SU-DHL-6 (cell line): ENCODE data around the gene GGT6.

Experiments
- H2AFZ ChIP-seq: fragments of 200-600 bp; sonication (generic); 2 replicates; pipeline ENCODE4 v1.6.1; 2014; ENCODE audit warnings: low read depth, mild to moderate bottlenecking, moderate library complexity, mixed read lengths, antibody characterized with exemption, low read length; ENCODE audit not compliant: severe bottlenecking
- H3F3A ChIP-seq: fragments of 200-600 bp; shearing (Covaris generic); 2 replicates; pipeline ENCODE4 v1.6.0; 2016; ENCODE audit warnings: antibody characterized with exemption, mild to moderate bottlenecking; ENCODE audit not compliant: insufficient read depth
- H3K27ac ChIP-seq: fragments of 200-600 bp; sonication (generic); 2 replicates; pipeline ENCODE4 v1.5.1; 2016; ENCODE audit warnings: low read depth, mild to moderate bottlenecking, low read length, moderate library complexity, mixed read lengths
- H3K27me3 ChIP-seq: fragments of 200-600 bp; sonication (generic), shearing (Covaris generic); 2 replicates; pipeline ENCODE4 v1.6.0; 2014; ENCODE audit warnings: mild to moderate bottlenecking, low read length
- H3K36me3 ChIP-seq: fragments of 200-600 bp; sonication (generic); 2 replicates; pipeline ENCODE4 v1.6.1; 2014; ENCODE audit warnings: mild to moderate bottlenecking, low read length, mixed read lengths
- H3K4me2 ChIP-seq: fragments of 300-600, 200-600 bp; shearing (Covaris generic), sonication (generic); 2 replicates; pipeline ENCODE4 v1.6.0; 2014; ENCODE audit warnings: low read length, low read depth, mild to moderate bottlenecking; ENCODE audit not compliant: poor library complexity, severe bottlenecking
- H3K4me3 ChIP-seq: fragments of 200-600 bp; sonication (generic); 2 replicates; pipeline ENCODE4 v1.5.1; 2014; ENCODE audit warnings: antibody characterized with exemption, low read length, mild to moderate bottlenecking, mixed read lengths; ENCODE audit not compliant: insufficient read depth, poor library complexity, severe bottlenecking
- H3K79me2 ChIP-seq: fragments of 200-600 bp; sonication (generic); 2 replicates; pipeline ENCODE4 v1.6.1; 2014; ENCODE audit warnings: mild to moderate bottlenecking, low read length, moderate library complexity; ENCODE audit not compliant: insufficient read depth
- H3K9ac ChIP-seq: fragments of 200-600 bp; sonication (generic); 2 replicates; pipeline ENCODE4 v1.7.0; 2014; ENCODE audit warnings: mild to moderate bottlenecking, low read length
- H3K9me2 ChIP-seq: fragments of 200-600 bp; sonication (generic); replicated peaks from 2 replicates; pipeline ENCODE4 v1.6.1; 2014; ENCODE audit warnings: low read length; ENCODE audit not compliant: insufficient read depth
- H3K9me3 ChIP-seq: fragments of 200-600 bp; sonication (generic); 2 replicates; pipeline ENCODE4 v1.6.1; 2014; ENCODE audit warnings: low read length, mixed read lengths; ENCODE audit not compliant: insufficient read depth
- H4K20me1 ChIP-seq: fragments of 200-600 bp; sonication (generic); 2 replicates; pipeline ENCODE4 v1.6.1; 2014; ENCODE audit warnings: low read depth, mild to moderate bottlenecking, antibody characterized with exemption, low read length, moderate library complexity, mixed read lengths
- CTCF ChIP-seq: fragments of 200-600 bp; sonication (generic); IDR thresholded peaks from one replicate; pipeline ENCODE4 v1.5.1; 2017; ENCODE audit warnings: antibody characterized with exemption, mild to moderate bottlenecking, low read length, moderate library complexity; ENCODE audit not compliant: insufficient read depth, poor library complexity, severe bottlenecking
- EZH2phosphoT487 ChIP-seq: fragments of 200-600 bp; sonication (generic), shearing (Covaris generic); conservative IDR thresholded peaks from 2 replicates; pipeline ENCODE4 v1.6.1; 2018; ENCODE audit warnings: mild to moderate bottlenecking, antibody characterized with exemption, low read length, moderate library complexity, mixed read lengths

GGT6 gene

GRCh38 chr17:4553669-4554068 is 6.7 kb downstream of the GGT6 start:
- Histone ChIP-seq H3K9me2 (no peaks in the 10 kb centered on the region), H2AFZ (no peak overlapping the region), H3K4me3 (peak overlapping the region; percentile 87), H3K27me3 (no peaks in the 10 kb centered on the region), H3K9ac (peak overlapping the region; percentile 77), H3K27ac (no peak overlapping the region), H4K20me1 (no peaks in the 10 kb centered on the region), H3K36me3 (no peaks in the 10 kb centered on the region), H3F3A (no peaks in the 10 kb centered on the region), H3K9me3 (no peaks in the 10 kb centered on the region), H3K4me2 (peak overlapping the region; percentile 93), H3K79me2 (peaks cover 22% of the 10 kb centered on the region)
- TF ChIP-seq EZH2phosphoT487 (no peak), CTCF (no peak)

- Histone ChIP-seq H3K27me3 (no peaks in the 10 kb centered on the region), H3K4me2 (no peak overlapping the region), H2AFZ (no peak overlapping the region), H3K9me2 (no peaks in the 10 kb centered on the region), H3K36me3 (peaks cover 3% of the 10 kb centered on the region; the same call in 1 of the 2 replicates), H3K27ac (no peak overlapping the region), H3K9ac (no peak overlapping the region), H3F3A (no peaks in the 10 kb centered on the region), H3K9me3 (no peaks in the 10 kb centered on the region), H3K4me3 (no peak overlapping the region), H4K20me1 (no peaks in the 10 kb centered on the region), H3K79me2 (peaks cover 22% of the 10 kb centered on the region)
- TF ChIP-seq CTCF, result no peak
- no peak for TF ChIP-seq EZH2phosphoT487
These were observed 8.4 kb downstream of the GGT6 start for GRCh38 chr17:4551796-4552525.

DNA sequence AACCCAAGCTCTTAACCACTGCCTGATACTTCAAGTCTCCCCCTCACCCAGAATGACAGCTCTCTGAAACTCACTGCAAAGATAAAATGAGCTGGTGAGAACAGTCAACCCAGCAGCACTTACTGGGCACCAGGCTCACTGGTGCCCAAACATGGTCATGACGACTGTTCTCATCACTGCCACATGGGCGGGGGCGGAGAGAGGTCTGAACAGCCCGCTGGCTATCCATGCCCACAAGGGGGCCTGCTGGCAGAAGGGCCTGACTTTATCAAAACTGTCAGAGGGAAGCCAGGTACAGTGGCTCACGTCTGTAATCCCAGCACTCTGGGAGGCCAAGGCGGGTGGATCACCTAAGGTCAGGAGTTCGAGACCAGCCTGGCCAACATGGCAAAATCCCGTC is 9.2 kb downstream of the GGT6 start:
- Histone ChIP-seq H3F3A (no peaks in the 10 kb centered on the region), H3K9ac (no peak overlapping the region), H4K20me1 (no peaks in the 10 kb centered on the region), H3K27me3 (no peaks in the 10 kb centered on the region), H3K4me3 (no peak overlapping the region), H3K9me3 (no peaks in the 10 kb centered on the region), H3K36me3 (peaks cover 3% of the 10 kb centered on the region; the same call in 1 of the 2 replicates), H3K79me2 (peaks cover 22% of the 10 kb centered on the region), H3K27ac (no peak overlapping the region), H3K9me2 (no peaks in the 10 kb centered on the region), H3K4me2 (no peak overlapping the region), H2AFZ (no peak overlapping the region)
- TF ChIP-seq EZH2phosphoT487 (no peak), CTCF (no peak)
